Activated T-helper 17 cell treated with anti-CD3 and anti-CD28 coated beads, Interleukin-2, amount 50 U/mL, for 72 hours (primary cell): ENCODE results near the gene MRS2. TPM values are rescaled to one million over a fixed set of nuclear protein-coding genes. Genes with fewer than 3 reads are reported as not detected.
A peak's percentile ranks its signal among the peaks of the same experiment; 100 is the strongest.
"Not testable (repeated sequence)": the region's sequence is repeated elsewhere in the genome, so short reads cannot be mapped to it uniquely, and the experiment has no call there.

Source experiments
- ATAC-seq: fragments of 150-1000 bp; cut with Tn5 transposase; replicated peaks from 2 replicates; pipeline ENCODE4 v1.10.0; 2021; ENCODE audit warnings: mild to moderate bottlenecking, moderate library complexity
- H3K27ac Mint-ChIP-seq: one replicate; pipeline ENCODE4 v1.8.0; 2022; ENCODE audit warnings: mixed read lengths
- H3K27me3 Mint-ChIP-seq: one replicate; pipeline ENCODE4 v1.8.0; 2022; ENCODE audit warnings: mixed read lengths
- H3K36me3 Mint-ChIP-seq: one replicate; pipeline ENCODE4 v1.8.0; 2022; ENCODE audit warnings: low read depth, mild to moderate bottlenecking, mixed read lengths
- H3K4me1 Mint-ChIP-seq: one replicate; pipeline ENCODE4 v1.8.0; 2022; ENCODE audit warnings: mixed read lengths
- H3K4me3 Mint-ChIP-seq: one replicate; pipeline ENCODE4 v1.8.0; 2022; ENCODE audit warnings: mild to moderate bottlenecking, mixed read lengths
- H3K9me3 Mint-ChIP-seq: one replicate; pipeline ENCODE4 v1.8.0; 2022; ENCODE audit warnings: mixed read lengths
- total RNA-seq, 2 donors: library from RNA; stranded (reverse); gene quantifications; one replicate each; pipeline ENCODE4 v1.2.3, GENCODE V29; 2022

Gene MRS2, protein sequence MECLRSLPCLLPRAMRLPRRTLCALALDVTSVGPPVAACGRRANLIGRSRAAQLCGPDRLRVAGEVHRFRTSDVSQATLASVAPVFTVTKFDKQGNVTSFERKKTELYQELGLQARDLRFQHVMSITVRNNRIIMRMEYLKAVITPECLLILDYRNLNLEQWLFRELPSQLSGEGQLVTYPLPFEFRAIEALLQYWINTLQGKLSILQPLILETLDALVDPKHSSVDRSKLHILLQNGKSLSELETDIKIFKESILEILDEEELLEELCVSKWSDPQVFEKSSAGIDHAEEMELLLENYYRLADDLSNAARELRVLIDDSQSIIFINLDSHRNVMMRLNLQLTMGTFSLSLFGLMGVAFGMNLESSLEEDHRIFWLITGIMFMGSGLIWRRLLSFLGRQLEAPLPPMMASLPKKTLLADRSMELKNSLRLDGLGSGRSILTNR
- 10 to 100 TPM; 21.6 to 27.3 TPM for total RNA-seq

- Mint-ChIP-seq H3K4me3 (peak within 1 kb of the TSS; percentile 92), H3K36me3 (peaks cover 39% of the 10 kb centered on the region), H3K27ac (peak within 1 kb of the TSS; percentile 93), H3K27me3 (peaks cover 20% of the 10 kb centered on the region), H3K4me1 (peaks cover 8% of the 10 kb centered on the region), H3K9me3 (no peaks in the 10 kb centered on the region)
- ATAC-seq: peak; percentile 97
Measured at GRCh38 chr6:24402697-24403500, at the start of gene MRS2. TSS of gene MRS2 (plus strand) at chr6:24402936. CDS start at chr6:24403047, 111 bp downstream.

GRCh38 chr6:24353861-24354260, 48.9 kb upstream of the MRS2 start:
- Mint-ChIP-seq H3K36me3 (no peaks in the 10 kb centered on the region), H3K4me3 (no peak overlapping the region), H3K9me3 (no peaks in the 10 kb centered on the region), H3K4me1 (peaks cover 9% of the 10 kb centered on the region), H3K27me3 (peaks cover 3% of the 10 kb centered on the region), H3K27ac (no peak overlapping the region)
- ATAC-seq: no peak

GRCh38 chr6:24355393-24355792, 47.3 kb upstream of the MRS2 start:
- Mint-ChIP-seq H3K4me1 (peaks cover 13% of the 10 kb centered on the region), H3K36me3 (no peaks in the 10 kb centered on the region), H3K27ac (no peak overlapping the region), H3K27me3 (peaks cover 3% of the 10 kb centered on the region), H3K4me3 (no peak overlapping the region), H3K9me3 (no peaks in the 10 kb centered on the region)
- no peak for ATAC-seq

GRCh38 chr6:24356310-24356973, 46.3 kb upstream of the MRS2 start:
- peaks cover 3% of the 10 kb centered on the region for H3K27me3 Mint-ChIP-seq

GRCh38 chr6:24357336-24358218, 45.2 kb upstream of the MRS2 start, which contains the start of gene DCDC2:
TSS of gene DCDC2 (minus strand) at chr6:24358059. CDS start at chr6:24357750, 309 bp downstream.
- Mint-ChIP-seq H3K4me3 (peak within 1 kb of the TSS; percentile 85), H3K27me3 (peaks cover 3% of the 10 kb centered on the region), H3K4me1 (peaks cover 18% of the 10 kb centered on the region), H3K27ac (no peak within 1 kb of the TSS), H3K9me3 (no peaks in the 10 kb centered on the region), H3K36me3 (no peaks in the 10 kb centered on the region)
- peak; percentile 28 for ATAC-seq

More at GRCh38 chr6:24356310-24356973, 46.3 kb upstream of the MRS2 start:
- no peak overlapping the region for H3K27ac Mint-ChIP-seq
- no peak for ATAC-seq
- H3K4me3 Mint-ChIP-seq: peak overlapping the region; percentile 85
- H3K9me3 Mint-ChIP-seq: no peaks in the 10 kb centered on the region
- H3K4me1 Mint-ChIP-seq: peaks cover 18% of the 10 kb centered on the region
- no peaks in the 10 kb centered on the region for H3K36me3 Mint-ChIP-seq

DNA sequence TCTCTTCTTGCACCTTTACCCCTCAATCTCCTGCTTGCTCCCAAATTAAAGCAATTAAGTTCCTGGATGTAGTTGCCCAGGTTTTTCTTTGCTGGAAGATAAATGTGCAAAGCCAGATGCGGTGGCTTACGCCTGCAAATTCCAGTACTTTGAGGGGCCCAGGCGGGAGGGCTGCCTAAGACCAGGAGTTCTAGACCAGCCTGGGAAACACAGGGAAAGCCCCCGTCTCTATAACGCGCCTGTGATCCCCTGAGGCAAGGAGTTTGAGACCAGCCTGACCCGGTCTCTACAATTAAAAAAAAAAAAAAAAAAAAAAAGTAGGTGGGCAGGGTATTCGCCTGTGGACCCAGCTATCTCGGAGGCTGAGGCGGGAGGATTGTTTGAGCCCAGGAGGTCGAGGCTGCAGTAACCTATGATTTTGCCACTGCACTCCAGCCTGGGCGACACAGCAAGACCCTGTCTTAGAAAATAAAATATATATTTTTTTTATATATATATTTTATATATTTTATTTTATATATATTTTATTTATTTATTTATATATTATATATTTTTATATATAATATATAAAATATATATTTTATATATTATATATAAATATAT, 44.4 kb upstream of the MRS2 start:
- H3K4me1 Mint-ChIP-seq: peaks cover 18% of the 10 kb centered on the region
- H3K36me3 Mint-ChIP-seq: no peaks in the 10 kb centered on the region
- ATAC-seq: no peak
- no peak overlapping the region for H3K27ac Mint-ChIP-seq
- peaks cover 5% of the 10 kb centered on the region for H3K27me3 Mint-ChIP-seq
- peak overlapping the region; percentile 85 for H3K4me3 Mint-ChIP-seq
- no peaks in the 10 kb centered on the region for H3K9me3 Mint-ChIP-seq

GRCh38 chr6:24359640-24360454, 42.9 kb upstream of the MRS2 start:
- Mint-ChIP-seq H3K36me3 (no peaks in the 10 kb centered on the region), H3K4me1 (peaks cover 18% of the 10 kb centered on the region), H3K27ac (peak overlapping the region; percentile 77), H3K9me3 (no peaks in the 10 kb centered on the region), H3K4me3 (peak overlapping the region; percentile 65), H3K27me3 (peaks cover 11% of the 10 kb centered on the region)
- peak; percentile 87 for ATAC-seq

DNA sequence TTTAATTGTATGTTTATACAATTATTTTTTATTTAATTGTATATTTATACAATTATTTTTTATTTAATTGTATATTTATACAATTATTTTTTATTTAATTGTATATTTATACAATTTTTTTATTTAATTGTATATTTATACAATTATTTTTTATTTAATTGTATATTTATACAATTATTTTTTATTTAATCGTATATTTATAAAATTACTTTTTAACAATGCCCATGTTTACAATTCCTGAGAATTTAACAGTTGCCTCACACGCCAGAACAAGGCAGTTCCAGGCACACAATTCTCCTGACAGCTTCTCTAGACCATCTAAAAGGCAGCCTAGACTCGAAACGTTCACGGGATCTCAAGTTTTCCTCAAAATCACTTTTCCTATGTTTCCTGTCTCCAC, 40.4 kb upstream of the MRS2 start:
- H3K27ac Mint-ChIP-seq, H3K36me3 Mint-ChIP-seq, H3K4me3 Mint-ChIP-seq, ATAC-seq, H3K9me3 Mint-ChIP-seq: not testable (repeated sequence)
- peaks cover 14% of the 10 kb centered on the region for H3K27me3 Mint-ChIP-seq
- peaks cover 18% of the 10 kb centered on the region for H3K4me1 Mint-ChIP-seq

GRCh38 chr6:24365103-24365633, 37.6 kb upstream of the MRS2 start:
- H3K9me3 Mint-ChIP-seq, H3K4me3 Mint-ChIP-seq, H3K4me1 Mint-ChIP-seq, ATAC-seq, H3K27ac Mint-ChIP-seq, H3K36me3 Mint-ChIP-seq: not testable (repeated sequence)
- H3K27me3 Mint-ChIP-seq: peaks cover 22% of the 10 kb centered on the region

DNA sequence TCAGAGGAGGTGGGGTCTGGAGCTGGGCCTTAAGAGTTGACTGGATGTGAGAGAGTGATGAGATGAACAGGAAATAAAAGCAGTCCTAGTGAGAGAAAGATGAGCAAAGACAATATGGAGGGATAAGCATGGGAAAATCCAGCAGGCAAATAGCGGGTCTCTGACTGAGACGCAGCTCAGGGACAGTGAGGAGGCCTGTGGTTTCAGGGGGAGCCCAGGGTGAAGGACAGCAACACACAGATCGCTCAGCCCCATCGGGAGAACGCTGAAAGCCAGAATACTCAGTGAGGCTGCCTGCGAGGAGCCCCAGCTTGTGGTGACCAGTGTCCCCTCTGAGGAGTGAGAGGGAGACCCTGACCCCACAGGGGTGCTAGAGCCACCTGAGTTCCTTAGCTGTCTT, 28.1 kb upstream of the MRS2 start:
- Mint-ChIP-seq H3K4me3 (no peak overlapping the region), H3K27ac (no peak overlapping the region), H3K9me3 (no peaks in the 10 kb centered on the region), H3K4me1 (no peaks in the 10 kb centered on the region), H3K36me3 (no peaks in the 10 kb centered on the region), H3K27me3 (peaks cover 14% of the 10 kb centered on the region)
- no peak for ATAC-seq

DNA sequence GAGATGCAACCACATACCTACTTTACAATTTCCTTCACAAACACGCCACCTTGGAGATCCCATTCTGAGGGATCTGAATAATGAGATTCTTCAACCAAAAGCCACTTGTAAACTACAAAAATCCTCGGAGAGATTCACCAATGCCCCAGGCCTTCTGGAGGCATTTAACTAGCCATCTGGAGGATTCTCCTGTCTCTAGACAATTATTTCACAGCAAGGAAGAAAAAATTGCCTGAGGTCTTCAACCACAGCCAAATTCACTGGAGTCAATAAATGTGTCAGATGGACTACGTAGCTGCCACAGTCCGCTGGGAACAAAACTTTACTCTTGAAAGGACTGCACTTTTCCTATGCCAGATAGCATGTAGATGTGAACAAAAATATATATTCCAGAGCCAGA, 25.9 kb upstream of the MRS2 start:
- H3K4me3 Mint-ChIP-seq: no peak overlapping the region
- H3K36me3 Mint-ChIP-seq: no peaks in the 10 kb centered on the region
- H3K4me1 Mint-ChIP-seq: no peaks in the 10 kb centered on the region
- H3K9me3 Mint-ChIP-seq: no peaks in the 10 kb centered on the region
- peaks cover 11% of the 10 kb centered on the region for H3K27me3 Mint-ChIP-seq
- no peak for ATAC-seq
- no peak overlapping the region for H3K27ac Mint-ChIP-seq

DNA sequence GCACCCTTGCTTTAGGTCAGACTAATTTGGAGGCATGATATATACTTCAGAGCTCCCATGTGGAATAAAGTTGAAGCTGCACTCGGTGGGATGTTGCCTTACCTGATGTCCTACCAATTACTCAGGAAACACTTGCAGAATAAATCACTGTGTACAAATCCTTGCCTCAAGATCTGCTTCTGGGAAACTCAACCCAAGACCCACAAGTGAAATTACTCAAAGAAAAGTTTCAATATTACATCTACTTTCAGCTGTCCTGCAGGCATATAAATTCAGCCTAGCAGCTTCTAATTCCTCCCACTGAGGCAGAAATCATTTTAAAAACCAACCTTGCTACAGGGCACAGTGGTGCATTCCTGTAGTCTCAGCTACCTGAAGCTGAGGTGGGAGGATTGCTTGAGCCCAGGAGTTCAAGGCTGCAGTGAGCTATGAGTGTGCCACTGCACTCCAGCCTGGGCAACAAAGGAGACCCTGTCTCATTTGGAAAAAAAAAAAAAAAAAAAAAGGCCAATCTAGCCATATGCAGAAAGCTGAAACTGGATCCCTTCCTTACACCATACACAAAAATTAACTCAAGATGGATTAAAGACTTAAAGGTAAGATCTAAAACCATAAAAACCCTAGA, 24.2 kb upstream of the MRS2 start:
- Mint-ChIP-seq H3K4me3 (no peak overlapping the region), H3K27me3 (peaks cover 6% of the 10 kb centered on the region), H3K27ac (no peak overlapping the region), H3K4me1 (no peaks in the 10 kb centered on the region), H3K36me3 (no peaks in the 10 kb centered on the region), H3K9me3 (no peaks in the 10 kb centered on the region)
- ATAC-seq: no peak
